ENCODE data around the gene SPECC1L.
A peak's percentile ranks its signal among the peaks of the same experiment; 100 is the strongest.

Gene SPECC1L

GRCh38 chr22:24459911-24460310 lies 189.3 kb downstream of the SPECC1L start:
- Histone ChIP-seq H4K12ac (ENCODE audit: low read depth, low read length) (no peak overlapping the region), H3K9ac (ENCODE audit: low read length) (no peak overlapping the region), H3K14ac (ENCODE audit: low read length) (no peak overlapping the region), H3K36me3 (ENCODE audit: control insufficient read depth in 1 of 2, insufficient read depth in 2 of 2, low read length in 2 of 2) (no peaks in the 10 kb centered on the region), H4K91ac (ENCODE audit: low read depth, low read length) (no peak overlapping the region), H4K8ac (ENCODE audit: low read depth, low read length) (no peak overlapping the region), H3K4ac (ENCODE audit: low read depth, low read length) (no peak overlapping the region), H3K4me2 (ENCODE audit: low read length) (no peak overlapping the region), H3K4me1 (ENCODE audit: control insufficient read depth in 1 of 2, insufficient read depth in 2 of 2, low read length in 2 of 2) (no peaks in the 10 kb centered on the region), H3K27ac (ENCODE audit: low read depth, low read length) (no peak overlapping the region), H3K23ac (ENCODE audit: low read length) (no peak overlapping the region), H3K18ac (ENCODE audit: low read length) (no peak overlapping the region), H2BK5ac (ENCODE audit: low read depth, low read length, poor library complexity) (no peak overlapping the region), H3K9me3 (ENCODE audit: insufficient read depth, low read depth, low read length) (no peaks in the 10 kb centered on the region), H3K79me1 (ENCODE audit: low read length) (no peaks in the 10 kb centered on the region), H2AK5ac (ENCODE audit: low read length) (no peak overlapping the region), H2BK120ac (ENCODE audit: insufficient read depth, low read length, poor library complexity) (no peak overlapping the region), H2BK12ac (ENCODE audit: low read length) (no peak overlapping the region), H3K4me3 (ENCODE audit: low read depth, low read length) (no peak overlapping the region), H3K79me2 (ENCODE audit: control insufficient read depth, insufficient read depth, low read length, poor library complexity) (no peaks in the 10 kb centered on the region), H2AFZ (ENCODE audit: insufficient read depth, low read length, poor library complexity) (no peak overlapping the region), H3K27me3 (ENCODE audit: insufficient read depth, low read length) (no peaks in the 10 kb centered on the region)
- WGBS (ENCODE audit: extremely low coverage, insufficient coverage, insufficient read length): no CpG with 5 or more reads among the region's 1 CpG
- no peak for DNase-seq

GRCh38 chr22:24460418-24461089 lies 189.9 kb downstream of the SPECC1L start:
- Histone ChIP-seq H4K8ac (ENCODE audit: low read depth, low read length) (no peak overlapping the region), H4K91ac (ENCODE audit: low read depth, low read length) (no peak overlapping the region), H2AK5ac (ENCODE audit: low read length) (no peak overlapping the region), H3K14ac (ENCODE audit: low read length) (no peak overlapping the region), H3K27me3 (ENCODE audit: insufficient read depth, low read length) (no peaks in the 10 kb centered on the region), H3K23ac (ENCODE audit: low read length) (no peak overlapping the region), H2BK12ac (ENCODE audit: low read length) (no peak overlapping the region), H3K79me2 (ENCODE audit: control insufficient read depth, insufficient read depth, low read length, poor library complexity) (no peaks in the 10 kb centered on the region), H3K18ac (ENCODE audit: low read length) (no peak overlapping the region), H4K12ac (ENCODE audit: low read depth, low read length) (no peak overlapping the region), H3K4me1 (ENCODE audit: control insufficient read depth in 1 of 2, insufficient read depth in 2 of 2, low read length in 2 of 2) (no peaks in the 10 kb centered on the region), H3K4me2 (ENCODE audit: low read length) (no peak overlapping the region), H3K9ac (ENCODE audit: low read length) (no peak overlapping the region), H2AFZ (ENCODE audit: insufficient read depth, low read length, poor library complexity) (no peak overlapping the region), H3K4me3 (ENCODE audit: low read depth, low read length) (no peak overlapping the region), H3K79me1 (ENCODE audit: low read length) (no peaks in the 10 kb centered on the region), H3K36me3 (ENCODE audit: control insufficient read depth in 1 of 2, insufficient read depth in 2 of 2, low read length in 2 of 2) (no peaks in the 10 kb centered on the region), H2BK5ac (ENCODE audit: low read depth, low read length, poor library complexity) (no peak overlapping the region), H3K9me3 (ENCODE audit: insufficient read depth, low read depth, low read length) (no peaks in the 10 kb centered on the region), H3K27ac (ENCODE audit: low read depth, low read length) (no peak overlapping the region), H2BK120ac (ENCODE audit: insufficient read depth, low read length, poor library complexity) (no peak overlapping the region), H3K4ac (ENCODE audit: low read depth, low read length) (no peak overlapping the region)
- DNase-seq: no peak
- WGBS (ENCODE audit: extremely low coverage, insufficient coverage, insufficient read length): no CpG with 5 or more reads among the region's 10 CpGs

GRCh38 chr22:24463071-24463760 lies 192.6 kb downstream of the SPECC1L start:
- no peak overlapping the region for H4K91ac ChIP-seq (ENCODE audit: low read depth, low read length)
- H3K23ac ChIP-seq (ENCODE audit: low read length): no peak overlapping the region
- no peak overlapping the region for H3K4me2 ChIP-seq (ENCODE audit: low read length)
- no peak overlapping the region for H3K18ac ChIP-seq (ENCODE audit: low read length)
- H3K14ac ChIP-seq (ENCODE audit: low read length): no peak overlapping the region
- no peak overlapping the region for H3K4ac ChIP-seq (ENCODE audit: low read depth, low read length)
- H3K4me1 ChIP-seq (ENCODE audit: control insufficient read depth in 1 of 2, insufficient read depth in 2 of 2, low read length in 2 of 2): no peaks in the 10 kb centered on the region
- H4K12ac ChIP-seq (ENCODE audit: low read depth, low read length): no peak overlapping the region
- H4K8ac ChIP-seq (ENCODE audit: low read depth, low read length): no peak overlapping the region
- H3K4me3 ChIP-seq (ENCODE audit: low read depth, low read length): no peak overlapping the region
- H3K27ac ChIP-seq (ENCODE audit: low read depth, low read length): no peak overlapping the region
- H2AFZ ChIP-seq (ENCODE audit: insufficient read depth, low read length, poor library complexity): no peak overlapping the region
- no peak overlapping the region for H2BK120ac ChIP-seq (ENCODE audit: insufficient read depth, low read length, poor library complexity)
- DNase-seq: peak; percentile 72 to 82
- WGBS (ENCODE audit: extremely low coverage, insufficient coverage, insufficient read length): no CpG with 5 or more reads among the region's 6 CpGs
- no peaks in the 10 kb centered on the region for H3K9me3 ChIP-seq (ENCODE audit: insufficient read depth, low read depth, low read length)
- no peak overlapping the region for H2BK5ac ChIP-seq (ENCODE audit: low read depth, low read length, poor library complexity)
- H3K27me3 ChIP-seq (ENCODE audit: insufficient read depth, low read length): no peaks in the 10 kb centered on the region
- no peaks in the 10 kb centered on the region for H3K36me3 ChIP-seq (ENCODE audit: control insufficient read depth in 1 of 2, insufficient read depth in 2 of 2, low read length in 2 of 2)
- H2BK12ac ChIP-seq (ENCODE audit: low read length): no peak overlapping the region
- H2AK5ac ChIP-seq (ENCODE audit: low read length): no peak overlapping the region
- no peak overlapping the region for H3K9ac ChIP-seq (ENCODE audit: low read length)
- no peaks in the 10 kb centered on the region for H3K79me1 ChIP-seq (ENCODE audit: low read length)
- no peaks in the 10 kb centered on the region for H3K79me2 ChIP-seq (ENCODE audit: control insufficient read depth, insufficient read depth, low read length, poor library complexity)

- H3K27ac ChIP-seq (ENCODE audit: low read depth, low read length): no peak overlapping the region
- H3K27me3 ChIP-seq (ENCODE audit: insufficient read depth, low read length): no peaks in the 10 kb centered on the region
- H3K4me3 ChIP-seq (ENCODE audit: low read depth, low read length): no peak overlapping the region
- no peak overlapping the region for H2BK120ac ChIP-seq (ENCODE audit: insufficient read depth, low read length, poor library complexity)
- no peak overlapping the region for H2AK5ac ChIP-seq (ENCODE audit: low read length)
- DNase-seq: peak; percentile 87 to 94
- H3K79me1 ChIP-seq (ENCODE audit: low read length): no peaks in the 10 kb centered on the region
- no peaks in the 10 kb centered on the region for H3K4me1 ChIP-seq (ENCODE audit: control insufficient read depth in 1 of 2, insufficient read depth in 2 of 2, low read length in 2 of 2)
- no peak overlapping the region for H4K8ac ChIP-seq (ENCODE audit: low read depth, low read length)
- H3K14ac ChIP-seq (ENCODE audit: low read length): no peak overlapping the region
- no peaks in the 10 kb centered on the region for H3K36me3 ChIP-seq (ENCODE audit: control insufficient read depth in 1 of 2, insufficient read depth in 2 of 2, low read length in 2 of 2)
- H4K91ac ChIP-seq (ENCODE audit: low read depth, low read length): no peak overlapping the region
- H3K4ac ChIP-seq (ENCODE audit: low read depth, low read length): no peak overlapping the region
- H3K4me2 ChIP-seq (ENCODE audit: low read length): no peak overlapping the region
- H2AFZ ChIP-seq (ENCODE audit: insufficient read depth, low read length, poor library complexity): no peak overlapping the region
- no peak overlapping the region for H3K18ac ChIP-seq (ENCODE audit: low read length)
- no peak overlapping the region for H3K23ac ChIP-seq (ENCODE audit: low read length)
- no peak overlapping the region for H4K12ac ChIP-seq (ENCODE audit: low read depth, low read length)
- WGBS (ENCODE audit: extremely low coverage, insufficient coverage, insufficient read length): no CpG with 5 or more reads among the region's 5 CpGs
- H3K9ac ChIP-seq (ENCODE audit: low read length): no peak overlapping the region
- H2BK12ac ChIP-seq (ENCODE audit: low read length): no peak overlapping the region
- no peaks in the 10 kb centered on the region for H3K9me3 ChIP-seq (ENCODE audit: insufficient read depth, low read depth, low read length)
- H3K79me2 ChIP-seq (ENCODE audit: control insufficient read depth, insufficient read depth, low read length, poor library complexity): no peaks in the 10 kb centered on the region
- H2BK5ac ChIP-seq (ENCODE audit: low read depth, low read length, poor library complexity): no peak overlapping the region
These were observed 194.9 kb downstream of the SPECC1L start for GRCh38 chr22:24465566-24465965.

Measured in trophoblast cell (in vitro differentiated cells and primary cell).